Calu3 (cell line): Measurements from ENCODE around the gene SIX3. TPM values are rescaled to one million over a fixed set of nuclear protein-coding genes. Genes with fewer than 3 reads are reported as not detected.
A peak's percentile ranks its signal among the peaks of the same experiment; 100 is the strongest.

Experiments used
- BruUV-seq: library from RNA; stranded (reverse); fragments of 400-500 nt; replicated peaks from 2 replicates; lab custom pipeline; 2021; lab: Mats Ljungman, UMichigan
- CTCF ChIA-PET: fragments of 300-600 bp; sonication (Branson Sonifier 250); formaldehyde crosslinking; loops from one replicate; lab custom pipeline; 2022; ENCODE audit warnings: antibody characterized with exemption; lab: Charles Lee
- DNase-seq: peaks from one replicate; pipeline ENCODE4 v3.0.0; 2022
- H3K27ac Mint-ChIP-seq: one replicate; pipeline ENCODE4 v1.8.0; 2022; ENCODE audit warnings: mixed read lengths; ENCODE audit not compliant: unreplicated experiment
- H3K27me3 Mint-ChIP-seq: one replicate; pipeline ENCODE4 v1.8.0; 2022; ENCODE audit warnings: mixed read lengths; ENCODE audit not compliant: unreplicated experiment
- H3K36me3 Mint-ChIP-seq: one replicate; pipeline ENCODE4 v1.8.0; 2022; ENCODE audit warnings: mild to moderate bottlenecking, moderate library complexity, mixed read lengths; ENCODE audit not compliant: insufficient read depth, unreplicated experiment
- H3K4me1 Mint-ChIP-seq: one replicate; pipeline ENCODE4 v1.8.0; 2022; ENCODE audit warnings: mild to moderate bottlenecking, low read depth, mixed read lengths; ENCODE audit not compliant: unreplicated experiment
- H3K4me3 Mint-ChIP-seq: one replicate; pipeline ENCODE4 v1.8.0; 2022; ENCODE audit warnings: mild to moderate bottlenecking, low read depth, moderate library complexity, mixed read lengths; ENCODE audit not compliant: unreplicated experiment
- H3K9me3 Mint-ChIP-seq: one replicate; pipeline ENCODE4 v1.8.0; 2022; ENCODE audit warnings: low read depth, mixed read lengths; ENCODE audit not compliant: unreplicated experiment
- CTCF ChIP-seq: fragments of 200-600 bp; IDR thresholded peaks from one replicate; pipeline ENCODE4 v1.8.0; 2022; ENCODE audit warnings: antibody characterized with exemption; ENCODE audit not compliant: unreplicated experiment
- intact Hi-C: fragments of 100-400 bp; cut with micrococcal nuclease; formaldehyde crosslinking; loops from one replicate; pipeline ENCODE4 v1.10.0; 2022; ENCODE audit not compliant: unreplicated experiment
- total RNA-seq: library from RNA; stranded (reverse); gene quantifications from 2 replicates; pipeline ENCODE4 v1.2.3, GENCODE V29; 2022

SIX3 gene
- total RNA-seq, 1 experiment from 2014 or later, result not detected

GRCh38 chr2:44949329-44950151, 8.0 kb downstream of the SIX3 start:
- intact Hi-C loops, result loop anchor here (10.0 kb wide), 1 partner anchor 705 kb away; no protein-coding TSS in a partner anchor
- Mint-ChIP-seq H3K4me3 (peak overlapping the region; percentile 52), H3K9me3 (no peaks in the 10 kb centered on the region), H3K27me3 (peaks cover 59% of the 10 kb centered on the region), H3K4me1 (peaks cover 18% of the 10 kb centered on the region), H3K36me3 (no peaks in the 10 kb centered on the region), H3K27ac (no peak overlapping the region)
- no peak for TF ChIP-seq CTCF
- no TSS peak for BruUV-seq
- CTCF ChIA-PET, result interaction anchor here (0.6 to 1.3 kb wide), 3 partner anchors 12 to 1275 kb away, joined by 3 read pairs; no protein-coding TSS in a partner anchor
- peak; percentile 40 for DNase-seq

- Mint-ChIP-seq H3K27ac (no peak overlapping the region), H3K27me3 (peaks cover 62% of the 10 kb centered on the region), H3K4me3 (peak overlapping the region; percentile 52), H3K9me3 (no peaks in the 10 kb centered on the region), H3K36me3 (peaks cover 4% of the 10 kb centered on the region), H3K4me1 (peaks cover 24% of the 10 kb centered on the region)
- no TSS peak for BruUV-seq
- no peak for DNase-seq
- TF ChIP-seq CTCF, result no peak
- intact Hi-C loops, result loop anchor here (10.0 kb wide), 1 partner anchor 706 kb away; no protein-coding TSS in a partner anchor
- CTCF ChIA-PET, result interaction anchor here (0.6 kb wide), 1 partner anchor 122 kb away, joined by 4 read pairs; no protein-coding TSS in a partner anchor
Observed at GRCh38 chr2:44950646-44951045, 9.1 kb downstream of the SIX3 start.

- no TSS peak for BruUV-seq
- H3K4me3 Mint-ChIP-seq, result no peak overlapping the region
- peaks cover 67% of the 10 kb centered on the region for H3K27me3 Mint-ChIP-seq
- peaks cover 24% of the 10 kb centered on the region for H3K4me1 Mint-ChIP-seq
- DNase-seq, result no peak
- peaks cover 4% of the 10 kb centered on the region for H3K36me3 Mint-ChIP-seq
- intact Hi-C loops, result loop anchor here (10.0 kb wide), 1 partner anchor 706 kb away; no protein-coding TSS in a partner anchor
- CTCF ChIA-PET, result interaction anchor here (0.6 to 0.7 kb wide), 2 partner anchors 33 to 122 kb away, joined by 3 to 4 read pairs; no protein-coding TSS in a partner anchor
- H3K27ac Mint-ChIP-seq, result no peak overlapping the region
- H3K9me3 Mint-ChIP-seq, result no peaks in the 10 kb centered on the region
- no peak for TF ChIP-seq CTCF
Observed at GRCh38 chr2:44951124-44951523, 9.6 kb downstream of the SIX3 start.

- peaks cover 24% of the 10 kb centered on the region for H3K4me1 Mint-ChIP-seq
- CTCF ChIA-PET, result no interaction called here
Observed at GRCh38 chr2:44951714-44952113, 10.2 kb downstream of the SIX3 start.

More at GRCh38 chr2:44951714-44952113, 10.2 kb downstream of the SIX3 start:
- H3K27me3 Mint-ChIP-seq, result peaks cover 73% of the 10 kb centered on the region
- H3K27ac Mint-ChIP-seq, result no peak overlapping the region
- intact Hi-C loops, result loop anchor here (10.0 kb wide), 1 partner anchor 707 kb away; no protein-coding TSS in a partner anchor
- peaks cover 4% of the 10 kb centered on the region for H3K36me3 Mint-ChIP-seq
- H3K9me3 Mint-ChIP-seq, result no peaks in the 10 kb centered on the region
- no TSS peak for BruUV-seq
- H3K4me3 Mint-ChIP-seq, result no peak overlapping the region
- TF ChIP-seq CTCF, result no peak
- DNase-seq, result no peak
